ENCODE measurements around the gene ALKAL2.

The ALKAL2 gene

GRCh38 chr2:238869-239268 is 49.0 kb downstream of the ALKAL2 start:
- no peak for DNase-seq

- no peak for DNase-seq
These were observed 49.5 kb downstream of the ALKAL2 start for GRCh38 chr2:238431-238830.

- no peak for DNase-seq
These were observed 50.0 kb downstream of the ALKAL2 start for GRCh38 chr2:237878-238277.

- no peak for DNase-seq
These were observed 50.8 kb downstream of the ALKAL2 start for GRCh38 chr2:236993-237539.

GRCh38 chr2:234421-234820 is 53.5 kb downstream of the ALKAL2 start:
- DNase-seq, result no peak

GRCh38 chr2:233030-233429 is 54.9 kb downstream of the ALKAL2 start:
- no peak for DNase-seq

- no peak for DNase-seq
These were observed 56.2 kb downstream of the ALKAL2 start for GRCh38 chr2:231521-232185.
